ENCODE results near the gene ARHGEF38.
A peak's percentile ranks its signal among the peaks of the same experiment; 100 is the strongest.
"Not testable (repeated sequence)": the region's sequence is repeated elsewhere in the genome, so short reads cannot be mapped to it uniquely, and the experiment has no call there.

The ARHGEF38 gene

GRCh38 chr4:105652286-105652888 lies 100.0 kb downstream of the ARHGEF38 start:
- no peak for DNase-seq (ENCODE audit: low read depth)

GRCh38 chr4:105657117-105657765 lies 104.8 kb downstream of the ARHGEF38 start:
- peak; percentile 9 for DNase-seq (ENCODE audit: low read depth)

GRCh38 chr4:105659190-105659589 lies 106.8 kb downstream of the ARHGEF38 start:
- no peak for DNase-seq (ENCODE audit: low read depth)

GRCh38 chr4:105661028-105661427 lies 108.6 kb downstream of the ARHGEF38 start:
- DNase-seq (ENCODE audit: low read depth): no peak

- DNase-seq (ENCODE audit: low read depth): no peak
These were observed 110.7 kb downstream of the ARHGEF38 start for GRCh38 chr4:105662935-105663675.

GRCh38 chr4:105666693-105667092 lies 114.3 kb downstream of the ARHGEF38 start:
- peak; percentile 77 for DNase-seq (ENCODE audit: low read depth)

- no peak for DNase-seq (ENCODE audit: low read depth)
These were observed 118.3 kb downstream of the ARHGEF38 start for GRCh38 chr4:105670684-105671083.

GRCh38 chr4:105671301-105671700 lies 118.9 kb downstream of the ARHGEF38 start:
- no peak for DNase-seq (ENCODE audit: low read depth)

GRCh38 chr4:105674011-105674410 lies 121.6 kb downstream of the ARHGEF38 start:
- DNase-seq (ENCODE audit: low read depth): no peak

- no peak for DNase-seq (ENCODE audit: low read depth)
These were observed 125.3 kb downstream of the ARHGEF38 start for GRCh38 chr4:105677709-105678108.

GRCh38 chr4:105679186-105679585 lies 126.8 kb downstream of the ARHGEF38 start:
- DNase-seq (ENCODE audit: low read depth): no peak

GRCh38 chr4:105683038-105683437 lies 130.6 kb downstream of the ARHGEF38 start:
- no peak for DNase-seq (ENCODE audit: low read depth)

GRCh38 chr4:105686571-105686970 lies 134.2 kb downstream of the ARHGEF38 start:
- DNase-seq (ENCODE audit: low read depth): no peak

- DNase-seq (ENCODE audit: low read depth): not testable (repeated sequence)
These were observed 142.4 kb downstream of the ARHGEF38 start for GRCh38 chr4:105694812-105695211.

- not testable (repeated sequence) for DNase-seq (ENCODE audit: low read depth)
These were observed 143.4 kb downstream of the ARHGEF38 start for GRCh38 chr4:105695832-105696231.

GRCh38 chr4:105698607-105699006 lies 146.2 kb downstream of the ARHGEF38 start:
- DNase-seq (ENCODE audit: low read depth): no peak

- DNase-seq (ENCODE audit: low read depth): no peak
These were observed 155.4 kb downstream of the ARHGEF38 start for GRCh38 chr4:105707782-105708180.

- peak; percentile 91 for DNase-seq (ENCODE audit: low read depth)
These were observed 156.0 kb downstream of the ARHGEF38 start, which contains the start of the genes GSTCD and INTS12 for GRCh38 chr4:105708181-105709080. GSTCD (plus strand) TSS chr4:105708784; CDS start chr4:105717614, 8,830 bp downstream. INTS12 (minus strand) TSS chr4:105708689; CDS start chr4:105700005, 8,684 bp downstream.

GRCh38 chr4:105709081-105709450 lies 156.6 kb downstream of the ARHGEF38 start:
- no peak for DNase-seq (ENCODE audit: low read depth)

GRCh38 chr4:105710012-105710600 lies 157.7 kb downstream of the ARHGEF38 start:
- no peak for DNase-seq (ENCODE audit: low read depth)

- no peak for DNase-seq (ENCODE audit: low read depth)
These were observed 158.3 kb downstream of the ARHGEF38 start for GRCh38 chr4:105710678-105711077.

GRCh38 chr4:105712766-105713165 lies 160.3 kb downstream of the ARHGEF38 start:
- DNase-seq (ENCODE audit: low read depth): no peak

Measured in amniotic epithelial cell (primary cell).